Nephron (organoid): ENCODE measurements around the gene RTCA.
"Not testable (repeated sequence)": the region's sequence is repeated elsewhere in the genome, so short reads cannot be mapped to it uniquely, and the experiment has no call there.

Source experiments
- H3K27ac Mint-ChIP-seq, 3 experiments: 2 replicates each; pipeline ENCODE4 v1.8.0; 2020; ENCODE audit warnings: mixed read lengths in 3 of 3, mild to moderate bottlenecking in 2 of 3, moderate library complexity in 1 of 3
- H3K27me3 Mint-ChIP-seq: 2 replicates; pipeline ENCODE4 v1.8.0; 2021; ENCODE audit warnings: low read depth, mild to moderate bottlenecking, moderate library complexity, mixed read lengths
- H3K36me3 Mint-ChIP-seq: 2 replicates; pipeline ENCODE4 v1.8.0; 2020; ENCODE audit warnings: low read depth, mixed read lengths
- H3K4me1 Mint-ChIP-seq: 2 replicates; pipeline ENCODE4 v1.8.0; 2020; ENCODE audit warnings: mixed read lengths
- H3K4me3 Mint-ChIP-seq, 3 experiments: 2 replicates each; pipeline ENCODE4 v1.8.0; 2020; ENCODE audit warnings: mild to moderate bottlenecking in 3 of 3, mixed read lengths in 3 of 3, moderate library complexity in 2 of 3
- H3K9me3 Mint-ChIP-seq: 2 replicates; pipeline ENCODE4 v1.8.0; 2020; ENCODE audit warnings: mixed read lengths
- TF ChIP-seq, protein P1 (sequence below), 3 experiments: fragments of 200-600 bp; sonication (generic); IDR thresholded peaks; one replicate each; pipeline ENCODE4 v1.5.0; 2021; ENCODE audit warnings: antibody characterized with exemption in 3 of 3; ENCODE audit not compliant: unreplicated experiment in 3 of 3

Gene RTCA

DNA sequence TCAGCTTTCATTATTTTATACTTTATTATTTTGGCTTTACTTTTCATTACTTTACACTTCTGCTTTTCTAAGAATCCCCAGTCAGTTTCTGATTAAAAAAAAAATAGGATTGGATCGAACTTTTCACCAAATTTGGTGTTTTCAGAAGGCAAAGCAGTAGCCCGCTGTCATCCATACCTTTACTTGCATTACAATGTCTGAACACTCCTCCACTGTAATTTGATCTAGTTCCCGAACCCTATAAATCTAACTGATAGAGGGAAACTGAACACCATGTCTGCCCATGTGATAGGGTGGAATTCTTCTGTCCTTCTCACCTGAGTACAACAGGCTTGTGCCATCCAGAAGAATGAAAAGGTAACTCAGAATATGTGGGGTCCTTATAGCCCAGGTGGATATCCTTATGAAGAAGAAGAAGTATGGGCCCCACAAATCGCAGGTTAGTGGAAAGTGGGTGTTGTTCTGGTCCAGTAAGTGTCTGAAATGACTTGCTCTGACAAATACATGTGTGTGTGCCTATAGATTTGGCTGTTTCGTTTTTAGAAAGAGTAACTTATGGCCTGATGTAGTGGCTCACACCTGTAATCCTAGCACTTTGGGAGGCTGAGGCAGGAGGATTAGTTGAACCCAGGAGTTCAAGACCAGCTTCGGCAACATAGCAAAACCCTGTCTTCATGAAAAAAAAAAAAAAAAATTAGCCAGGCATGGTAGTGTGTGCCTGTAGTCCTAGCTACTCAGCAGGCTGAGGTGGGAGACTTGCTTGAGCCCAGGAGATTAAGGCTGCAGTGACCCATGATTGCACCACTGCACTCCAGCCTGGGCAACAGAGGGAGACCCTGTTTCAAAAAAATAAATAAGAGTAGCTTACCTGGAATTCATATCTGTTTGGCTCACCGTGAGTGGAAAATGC lies 59.7 kb downstream of the RTCA start:
- Mint-ChIP-seq H3K27ac (peak overlapping the region in 1 of 3 experiments; percentile 27), H3K4me1 (peaks cover 14% of the 10 kb centered on the region), H3K36me3 (no peaks in the 10 kb centered on the region), H3K9me3 (no peaks in the 10 kb centered on the region), H3K4me3 (no peak overlapping the region), H3K27me3 (no peaks in the 10 kb centered on the region)
- TF ChIP-seq, protein P1, sequence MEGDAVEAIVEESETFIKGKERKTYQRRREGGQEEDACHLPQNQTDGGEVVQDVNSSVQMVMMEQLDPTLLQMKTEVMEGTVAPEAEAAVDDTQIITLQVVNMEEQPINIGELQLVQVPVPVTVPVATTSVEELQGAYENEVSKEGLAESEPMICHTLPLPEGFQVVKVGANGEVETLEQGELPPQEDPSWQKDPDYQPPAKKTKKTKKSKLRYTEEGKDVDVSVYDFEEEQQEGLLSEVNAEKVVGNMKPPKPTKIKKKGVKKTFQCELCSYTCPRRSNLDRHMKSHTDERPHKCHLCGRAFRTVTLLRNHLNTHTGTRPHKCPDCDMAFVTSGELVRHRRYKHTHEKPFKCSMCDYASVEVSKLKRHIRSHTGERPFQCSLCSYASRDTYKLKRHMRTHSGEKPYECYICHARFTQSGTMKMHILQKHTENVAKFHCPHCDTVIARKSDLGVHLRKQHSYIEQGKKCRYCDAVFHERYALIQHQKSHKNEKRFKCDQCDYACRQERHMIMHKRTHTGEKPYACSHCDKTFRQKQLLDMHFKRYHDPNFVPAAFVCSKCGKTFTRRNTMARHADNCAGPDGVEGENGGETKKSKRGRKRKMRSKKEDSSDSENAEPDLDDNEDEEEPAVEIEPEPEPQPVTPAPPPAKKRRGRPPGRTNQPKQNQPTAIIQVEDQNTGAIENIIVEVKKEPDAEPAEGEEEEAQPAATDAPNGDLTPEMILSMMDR (IDR thresholded peaks at IDR 0.05; ENCODE audit: unreplicated experiment in 3 of 3), result no peak

DNA sequence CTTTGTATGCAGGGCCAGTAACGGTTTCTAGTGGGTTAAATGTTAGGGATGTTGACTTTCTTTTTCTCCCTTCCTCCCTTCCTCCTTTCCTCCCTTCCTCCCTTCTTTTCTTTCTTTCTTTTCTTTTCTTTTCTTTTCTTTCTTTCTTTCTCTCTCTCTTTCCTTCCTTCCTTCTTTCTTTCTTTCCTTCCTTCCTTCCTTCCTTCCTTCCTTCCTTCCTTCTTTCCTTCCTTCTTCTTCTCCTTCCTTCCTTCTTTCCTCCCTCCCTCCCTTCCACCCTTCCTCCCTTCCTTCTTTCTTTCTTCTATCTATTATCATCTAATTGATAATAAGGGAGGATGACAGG lies 60.3 kb downstream of the RTCA start:
- H3K9me3 Mint-ChIP-seq, H3K4me3 Mint-ChIP-seq, H3K27me3 Mint-ChIP-seq, H3K36me3 Mint-ChIP-seq, H3K27ac Mint-ChIP-seq: not testable (repeated sequence)
- peaks cover 14% of the 10 kb centered on the region for H3K4me1 Mint-ChIP-seq

DNA sequence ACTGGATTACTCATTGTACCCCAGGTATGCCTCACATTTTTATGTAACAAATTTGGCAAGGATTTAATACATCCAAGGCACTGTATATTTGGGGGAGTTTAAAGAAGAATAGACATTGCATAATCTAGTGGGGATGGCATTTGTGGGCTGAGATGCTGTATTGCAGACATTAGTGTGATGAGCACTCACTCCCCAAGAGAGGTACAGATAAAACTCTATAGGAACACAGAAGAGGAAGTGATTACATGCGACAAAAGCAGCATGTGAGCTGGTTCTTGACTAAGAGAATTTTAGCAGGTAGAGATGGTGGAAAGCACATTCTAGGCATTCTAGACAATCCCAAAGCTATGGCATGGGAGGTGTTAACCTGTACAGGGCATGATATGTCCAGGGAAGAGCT lies 62.1 kb downstream of the RTCA start:
- no peaks in the 10 kb centered on the region for H3K9me3 Mint-ChIP-seq
- TF ChIP-seq, protein P1 (IDR thresholded peaks at IDR 0.05; ENCODE audit: unreplicated experiment in 3 of 3), result no peak
- no peak overlapping the region for H3K4me3 Mint-ChIP-seq
- no peak overlapping the region for H3K27ac Mint-ChIP-seq
- H3K27me3 Mint-ChIP-seq, result no peaks in the 10 kb centered on the region
- H3K36me3 Mint-ChIP-seq, result no peaks in the 10 kb centered on the region
- H3K4me1 Mint-ChIP-seq, result peaks cover 5% of the 10 kb centered on the region

DNA sequence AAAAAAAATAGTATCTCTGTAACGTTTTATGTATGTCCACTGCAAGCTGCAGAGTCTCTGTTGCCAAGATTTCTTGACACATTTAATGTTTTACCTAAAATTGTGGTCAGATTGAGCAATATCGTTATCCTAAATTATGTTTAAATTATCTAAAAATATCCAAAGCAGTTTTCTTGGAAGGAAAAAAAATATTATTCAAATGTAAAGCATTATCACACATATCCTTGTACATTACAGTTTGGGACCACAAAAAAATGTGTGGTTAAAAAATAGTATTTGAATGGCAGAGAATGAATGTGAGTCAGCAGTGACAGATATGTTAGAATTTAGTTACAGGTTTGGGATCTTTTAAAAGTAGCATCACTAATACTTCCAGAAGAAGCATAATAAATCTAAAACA lies 65.1 kb downstream of the RTCA start:
- H3K9me3 Mint-ChIP-seq, H3K4me1 Mint-ChIP-seq, H3K27me3 Mint-ChIP-seq, H3K4me3 Mint-ChIP-seq, H3K27ac Mint-ChIP-seq, H3K36me3 Mint-ChIP-seq: not testable (repeated sequence)

DNA sequence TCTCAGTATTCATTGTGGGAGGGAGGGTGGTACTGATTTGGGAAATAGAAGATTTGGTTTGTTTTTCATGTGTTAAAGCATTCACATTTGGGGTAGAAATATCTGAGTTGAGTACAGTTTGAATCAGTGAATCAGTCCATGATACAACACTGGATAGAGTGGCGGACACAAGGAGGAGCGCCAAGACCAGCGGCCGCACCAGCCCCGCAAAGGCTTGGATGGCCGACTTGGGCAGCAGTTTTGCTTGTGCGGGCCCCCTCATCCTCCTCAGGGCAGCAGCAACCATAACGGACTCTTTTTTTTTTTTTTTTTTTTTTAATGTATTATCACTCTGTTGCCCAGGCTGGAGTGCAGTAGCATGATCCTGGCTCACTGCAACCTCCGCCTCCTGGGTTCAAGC lies 66.3 kb downstream of the RTCA start:
- H3K4me3 Mint-ChIP-seq, result no peak overlapping the region
- H3K4me1 Mint-ChIP-seq, result no peaks in the 10 kb centered on the region
- no peaks in the 10 kb centered on the region for H3K36me3 Mint-ChIP-seq
- peaks cover 2% of the 10 kb centered on the region for H3K27me3 Mint-ChIP-seq
- TF ChIP-seq, protein P1 (IDR thresholded peaks at IDR 0.05; ENCODE audit: unreplicated experiment in 3 of 3), result no peak
- no peak overlapping the region for H3K27ac Mint-ChIP-seq
- no peaks in the 10 kb centered on the region for H3K9me3 Mint-ChIP-seq

DNA sequence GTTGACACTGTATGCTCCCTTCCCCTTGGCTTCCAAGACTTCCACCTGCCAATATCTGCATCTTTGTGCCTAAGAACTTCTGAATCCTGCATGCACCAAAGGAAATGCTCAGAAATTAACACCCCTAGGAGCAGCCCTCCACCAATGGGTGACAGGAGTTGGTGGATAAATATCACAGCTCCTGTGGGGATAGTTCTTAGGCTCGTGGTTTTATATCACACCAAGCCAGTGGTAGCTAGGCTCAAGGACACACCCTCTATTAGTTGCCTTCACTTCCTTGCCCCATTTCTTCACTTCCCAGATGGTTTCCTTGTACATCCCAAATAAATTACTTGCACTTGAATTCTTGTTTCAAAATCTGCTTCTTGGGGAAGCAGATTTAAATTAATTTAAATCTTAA lies 69.4 kb downstream of the RTCA start:
- TF ChIP-seq, protein P1 (IDR thresholded peaks at IDR 0.05; ENCODE audit: unreplicated experiment in 3 of 3), result no peak
- H3K36me3 Mint-ChIP-seq, result no peaks in the 10 kb centered on the region
- H3K4me3 Mint-ChIP-seq, result no peak overlapping the region
- H3K27ac Mint-ChIP-seq, result no peak overlapping the region
- H3K27me3 Mint-ChIP-seq, result peaks cover 6% of the 10 kb centered on the region
- H3K9me3 Mint-ChIP-seq, result no peaks in the 10 kb centered on the region
- no peaks in the 10 kb centered on the region for H3K4me1 Mint-ChIP-seq

DNA sequence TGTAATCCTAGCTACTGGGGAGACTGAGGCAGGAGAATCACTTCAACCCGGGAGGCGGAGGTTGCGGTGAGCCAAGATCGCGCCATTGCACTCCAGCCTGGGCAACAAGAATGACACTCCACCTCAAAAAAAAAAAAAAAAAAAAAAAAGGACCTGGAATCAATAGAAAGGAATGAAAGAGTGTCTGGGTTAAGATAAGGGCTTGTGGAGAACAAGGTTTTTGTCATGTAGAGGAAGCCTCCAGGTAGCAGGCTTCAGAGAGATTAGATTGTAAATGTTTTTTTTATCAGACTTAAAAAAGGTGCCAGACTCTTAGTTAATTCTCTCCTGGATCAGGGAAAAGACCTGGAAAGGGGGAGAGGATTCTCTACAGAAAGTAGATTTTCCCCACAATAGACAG lies 71.9 kb downstream of the RTCA start:
- H3K36me3 Mint-ChIP-seq, H3K9me3 Mint-ChIP-seq, H3K27ac Mint-ChIP-seq, H3K4me1 Mint-ChIP-seq, H3K4me3 Mint-ChIP-seq, H3K27me3 Mint-ChIP-seq: not testable (repeated sequence)

DNA sequence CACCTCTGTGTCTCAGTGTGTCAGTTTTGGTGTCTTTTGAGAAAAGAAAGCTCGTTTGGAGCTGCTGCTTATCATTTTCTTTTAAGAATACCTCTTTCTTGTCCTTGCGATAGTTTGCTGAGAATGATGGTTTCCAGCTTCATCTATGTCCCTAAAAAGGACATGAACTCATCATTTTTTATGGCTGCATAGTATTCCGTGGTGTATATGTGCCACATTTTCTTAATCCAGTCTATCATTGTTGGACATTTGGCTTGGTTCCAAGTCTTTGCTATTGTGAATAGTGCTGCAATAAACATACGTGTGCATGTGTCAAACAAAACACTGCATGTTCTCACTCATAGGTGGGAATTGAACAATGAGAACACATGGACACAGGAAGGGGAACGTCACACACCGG lies 73.7 kb downstream of the RTCA start:
- H3K27me3 Mint-ChIP-seq, H3K4me3 Mint-ChIP-seq: not testable (repeated sequence)

More for the DNA sequence above, 73.7 kb downstream of the RTCA start:
- H3K27ac Mint-ChIP-seq, H3K9me3 Mint-ChIP-seq, H3K36me3 Mint-ChIP-seq, H3K4me1 Mint-ChIP-seq: not testable (repeated sequence)
